ENCODE data around the gene ADGRG4. TPM values are rescaled to one million over a fixed set of nuclear protein-coding genes. Genes with fewer than 3 reads are reported as not detected.

The ADGRG4 gene
- polyA plus RNA-seq, 1 donor from 2014 or later, result not detected

- Histone ChIP-seq H2AFZ (ENCODE audit: low read depth, low read length) (no peak overlapping the region), H3K9me3 (ENCODE audit: low read length) (no peaks in the 10 kb centered on the region), H3K9me2 (ENCODE audit: insufficient read depth, low read length) (no peaks in the 10 kb centered on the region), H4K20me1 (ENCODE audit: insufficient read depth) (no peaks in the 10 kb centered on the region), H3K27me3 (ENCODE audit: insufficient read depth, low read depth, low read length) (no peaks in the 10 kb centered on the region), H3K4me3 (ENCODE audit: low read length) (no peak overlapping the region), H3K79me2 (replicated peaks; ENCODE audit: insufficient read depth, low read length) (no peaks in the 10 kb centered on the region), H3K36me3 (ENCODE audit: insufficient read depth, low read length) (no peaks in the 10 kb centered on the region), H3K9ac (ENCODE audit: low read length) (no peak overlapping the region), H3K4me2 (ENCODE audit: low read length) (no peak overlapping the region), H3F3A (ENCODE audit: insufficient read depth, low read length, poor library complexity, severe bottlenecking) (no peaks in the 10 kb centered on the region), H3K27ac (ENCODE audit: low read length) (no peak overlapping the region)
- TF ChIP-seq, protein P1, sequence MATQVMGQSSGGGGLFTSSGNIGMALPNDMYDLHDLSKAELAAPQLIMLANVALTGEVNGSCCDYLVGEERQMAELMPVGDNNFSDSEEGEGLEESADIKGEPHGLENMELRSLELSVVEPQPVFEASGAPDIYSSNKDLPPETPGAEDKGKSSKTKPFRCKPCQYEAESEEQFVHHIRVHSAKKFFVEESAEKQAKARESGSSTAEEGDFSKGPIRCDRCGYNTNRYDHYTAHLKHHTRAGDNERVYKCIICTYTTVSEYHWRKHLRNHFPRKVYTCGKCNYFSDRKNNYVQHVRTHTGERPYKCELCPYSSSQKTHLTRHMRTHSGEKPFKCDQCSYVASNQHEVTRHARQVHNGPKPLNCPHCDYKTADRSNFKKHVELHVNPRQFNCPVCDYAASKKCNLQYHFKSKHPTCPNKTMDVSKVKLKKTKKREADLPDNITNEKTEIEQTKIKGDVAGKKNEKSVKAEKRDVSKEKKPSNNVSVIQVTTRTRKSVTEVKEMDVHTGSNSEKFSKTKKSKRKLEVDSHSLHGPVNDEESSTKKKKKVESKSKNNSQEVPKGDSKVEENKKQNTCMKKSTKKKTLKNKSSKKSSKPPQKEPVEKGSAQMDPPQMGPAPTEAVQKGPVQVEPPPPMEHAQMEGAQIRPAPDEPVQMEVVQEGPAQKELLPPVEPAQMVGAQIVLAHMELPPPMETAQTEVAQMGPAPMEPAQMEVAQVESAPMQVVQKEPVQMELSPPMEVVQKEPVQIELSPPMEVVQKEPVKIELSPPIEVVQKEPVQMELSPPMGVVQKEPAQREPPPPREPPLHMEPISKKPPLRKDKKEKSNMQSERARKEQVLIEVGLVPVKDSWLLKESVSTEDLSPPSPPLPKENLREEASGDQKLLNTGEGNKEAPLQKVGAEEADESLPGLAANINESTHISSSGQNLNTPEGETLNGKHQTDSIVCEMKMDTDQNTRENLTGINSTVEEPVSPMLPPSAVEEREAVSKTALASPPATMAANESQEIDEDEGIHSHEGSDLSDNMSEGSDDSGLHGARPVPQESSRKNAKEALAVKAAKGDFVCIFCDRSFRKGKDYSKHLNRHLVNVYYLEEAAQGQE (IDR thresholded peaks at IDR 0.05; ENCODE audit: borderline replicate concordance), result no peak
- TF ChIP-seq TAF1 (IDR thresholded peaks at IDR 0.05; ENCODE audit: low read depth) (no peak), POLR2AphosphoS5 (IDR thresholded peaks at IDR 0.05) (no peak), SMC3 (conservative IDR thresholded peaks at IDR 0.05; ENCODE audit: poor library complexity) (no peak), RAD21 (conservative IDR thresholded peaks at IDR 0.05) (no peak), MXI1 (conservative IDR thresholded peaks at IDR 0.05; ENCODE audit: poor library complexity, severe bottlenecking) (no peak), EP300 (conservative IDR thresholded peaks at IDR 0.05; ENCODE audit: poor library complexity, severe bottlenecking) (no peak), EZH2 (IDR thresholded peaks at IDR 0.05; ENCODE audit: borderline replicate concordance, insufficient read depth, low read length, poor library complexity, severe bottlenecking) (no peak)
- TF ChIP-seq, protein P2, sequence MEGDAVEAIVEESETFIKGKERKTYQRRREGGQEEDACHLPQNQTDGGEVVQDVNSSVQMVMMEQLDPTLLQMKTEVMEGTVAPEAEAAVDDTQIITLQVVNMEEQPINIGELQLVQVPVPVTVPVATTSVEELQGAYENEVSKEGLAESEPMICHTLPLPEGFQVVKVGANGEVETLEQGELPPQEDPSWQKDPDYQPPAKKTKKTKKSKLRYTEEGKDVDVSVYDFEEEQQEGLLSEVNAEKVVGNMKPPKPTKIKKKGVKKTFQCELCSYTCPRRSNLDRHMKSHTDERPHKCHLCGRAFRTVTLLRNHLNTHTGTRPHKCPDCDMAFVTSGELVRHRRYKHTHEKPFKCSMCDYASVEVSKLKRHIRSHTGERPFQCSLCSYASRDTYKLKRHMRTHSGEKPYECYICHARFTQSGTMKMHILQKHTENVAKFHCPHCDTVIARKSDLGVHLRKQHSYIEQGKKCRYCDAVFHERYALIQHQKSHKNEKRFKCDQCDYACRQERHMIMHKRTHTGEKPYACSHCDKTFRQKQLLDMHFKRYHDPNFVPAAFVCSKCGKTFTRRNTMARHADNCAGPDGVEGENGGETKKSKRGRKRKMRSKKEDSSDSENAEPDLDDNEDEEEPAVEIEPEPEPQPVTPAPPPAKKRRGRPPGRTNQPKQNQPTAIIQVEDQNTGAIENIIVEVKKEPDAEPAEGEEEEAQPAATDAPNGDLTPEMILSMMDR (IDR thresholded peaks at IDR 0.05; ENCODE audit: poor library complexity, severe bottlenecking), result no peak
These were observed 5.4 kb downstream of the ADGRG4 start for GRCh38 chrX:136306182-136306581.

- H4K20me1 ChIP-seq (ENCODE audit: insufficient read depth), result no peaks in the 10 kb centered on the region
- no peak overlapping the region for H3K4me3 ChIP-seq (ENCODE audit: low read length)
- H3K4me2 ChIP-seq (ENCODE audit: low read length), result no peak overlapping the region
- no peaks in the 10 kb centered on the region for H3K27me3 ChIP-seq (ENCODE audit: insufficient read depth, low read depth, low read length)
- H3F3A ChIP-seq (ENCODE audit: insufficient read depth, low read length, poor library complexity, severe bottlenecking), result no peaks in the 10 kb centered on the region
- H3K9ac ChIP-seq (ENCODE audit: low read length), result no peak overlapping the region
- H2AFZ ChIP-seq (ENCODE audit: low read depth, low read length), result no peak overlapping the region
- H3K79me2 ChIP-seq (replicated peaks; ENCODE audit: insufficient read depth, low read length), result no peaks in the 10 kb centered on the region
- no peak overlapping the region for H3K27ac ChIP-seq (ENCODE audit: low read length)
- no peaks in the 10 kb centered on the region for H3K9me3 ChIP-seq (ENCODE audit: low read length)
- H3K9me2 ChIP-seq (ENCODE audit: insufficient read depth, low read length), result no peaks in the 10 kb centered on the region
- no peak for TF ChIP-seq POLR2AphosphoS5 (IDR thresholded peaks at IDR 0.05)
- TF ChIP-seq, protein P2 (IDR thresholded peaks at IDR 0.05; ENCODE audit: poor library complexity, severe bottlenecking), result no peak
- TF ChIP-seq RAD21 (conservative IDR thresholded peaks at IDR 0.05), result no peak
- no peak for TF ChIP-seq EZH2 (IDR thresholded peaks at IDR 0.05; ENCODE audit: borderline replicate concordance, insufficient read depth, low read length, poor library complexity, severe bottlenecking)
- no peak for TF ChIP-seq MXI1 (conservative IDR thresholded peaks at IDR 0.05; ENCODE audit: poor library complexity, severe bottlenecking)
- no peak for TF ChIP-seq TAF1 (IDR thresholded peaks at IDR 0.05; ENCODE audit: low read depth)
- TF ChIP-seq EP300 (conservative IDR thresholded peaks at IDR 0.05; ENCODE audit: poor library complexity, severe bottlenecking), result no peak
- H3K36me3 ChIP-seq (ENCODE audit: insufficient read depth, low read length), result no peaks in the 10 kb centered on the region
These were observed 6.7 kb downstream of the ADGRG4 start for GRCh38 chrX:136307471-136307870.
